SK-N-SH (cell line): ENCODE results near the gene SUFU. TPM values are rescaled to one million over a fixed set of nuclear protein-coding genes. Genes with fewer than 3 reads are reported as not detected.

ENCODE experiments used
- CTCF ChIA-PET: fragments of 300-600, 350-600 bp; formaldehyde crosslinking; extraction: SDS; loops from one replicate; lab custom pipeline; 2021; lab: Yijun Ruan, JAX
- POLR2A ChIA-PET: fragments of 350-600 bp; sonication (Branson Sonifier 250); formaldehyde crosslinking; extraction: SDS; loops from one replicate; lab custom pipeline; 2020; ENCODE audit warnings: antibody characterized with exemption, inconsistent platforms; lab: Yijun Ruan, JAX
- DNase-seq: peaks from one replicate; pipeline ENCODE4 v3.0.0; 2012
- H2AFZ ChIP-seq: fragments of 200-600 bp; sonication (generic); 2 replicates; pipeline ENCODE4 v1.8.1; 2016; ENCODE audit warnings: antibody characterized with exemption, mild to moderate bottlenecking, low read depth
- H3F3A ChIP-seq: fragments of 200-600 bp; sonication (generic); replicated peaks from 2 replicates; pipeline ENCODE3; 2016; ENCODE audit warnings: antibody characterized with exemption, mild to moderate bottlenecking; ENCODE audit not compliant: insufficient read depth
- H3K27ac ChIP-seq, 2 experiments: fragments of 200-500 bp in 1 of 2; fragments of 200-600 bp in 1 of 2; sonication (Bioruptor generic) in 1 of 2; sonication (generic), shearing (Covaris generic) in 1 of 2; 2 replicates each; pipeline versions ENCODE4 v1.5.1 to v1.6.1; 2014 to 2016; ENCODE audit warnings: low read depth in 2 of 2, inconsistent platforms in 1 of 2, low read length in 1 of 2, mild to moderate bottlenecking in 1 of 2, mixed read lengths in 1 of 2
- H3K27me3 ChIP-seq: fragments of 200-600 bp; sonication (generic), shearing (Covaris generic); 2 replicates; pipeline ENCODE4 v1.6.1; 2016; ENCODE audit warnings: mixed run types; ENCODE audit not compliant: insufficient read depth
- H3K36me3 ChIP-seq, 2 experiments: fragments of 200-500 bp in 1 of 2; fragments of 200-600 bp in 1 of 2; sonication (Bioruptor generic) in 1 of 2; sonication (generic) in 1 of 2; replicated peaks in 1 of 2; 2 replicates each; pipeline versions ENCODE3 to v1.5.1; 2014 to 2016; ENCODE audit warnings: low read length in 1 of 2, mild to moderate bottlenecking in 1 of 2; ENCODE audit not compliant: insufficient read depth in 2 of 2, control insufficient read depth in 1 of 2
- H3K4me1 ChIP-seq, 2 experiments: fragments of 200-500 bp in 1 of 2; fragments of 200-600 bp in 1 of 2; sonication (Bioruptor generic) in 1 of 2; sonication (generic), shearing (Covaris generic) in 1 of 2; 2 replicates each; pipeline versions ENCODE4 v1.5.1 to v1.6.1; 2014 to 2016; ENCODE audit warnings: low read depth in 1 of 2, low read length in 1 of 2, mixed run types in 1 of 2; ENCODE audit not compliant: insufficient read depth in 2 of 2, control insufficient read depth in 1 of 2
- H3K4me2 ChIP-seq: fragments of 200-600 bp; sonication (generic), shearing (Covaris generic); 2 replicates; pipeline ENCODE4 v1.6.1; 2017; ENCODE audit warnings: mixed run types
- H3K4me3 ChIP-seq, 2 experiments: fragments of 200-500 bp in 1 of 2; fragments of 200-600 bp in 1 of 2; sonication (Bioruptor generic) in 1 of 2; sonication (generic), shearing (Covaris generic) in 1 of 2; 2 replicates each; pipeline versions ENCODE4 v1.5.1 to v1.8.1; 2014 to 2016; ENCODE audit warnings: low read depth in 2 of 2, inconsistent platforms in 1 of 2, low read length in 1 of 2, mild to moderate bottlenecking in 1 of 2, mixed read lengths in 1 of 2, moderate library complexity in 1 of 2
- H3K79me2 ChIP-seq: fragments of 200-600 bp; sonication (generic); 2 replicates; pipeline ENCODE4 v1.8.1; 2017; ENCODE audit warnings: mild to moderate bottlenecking; ENCODE audit not compliant: insufficient read depth
- H3K9ac ChIP-seq: fragments of 200-600 bp; sonication (generic); 2 replicates; pipeline ENCODE4 v1.6.1; 2017; ENCODE audit warnings: mixed run types
- H3K9me2 ChIP-seq: fragments of 200-600 bp; sonication (generic); 2 replicates; pipeline ENCODE4 v1.6.1; 2017; ENCODE audit warnings: mixed run types
- H3K9me3 ChIP-seq: fragments of 200-600 bp; sonication (generic); 2 replicates; pipeline ENCODE4 v1.6.1; 2017; ENCODE audit warnings: mixed run types, mild to moderate bottlenecking, moderate library complexity
- H4K20me1 ChIP-seq: fragments of 200-600 bp; sonication (generic); 2 replicates; pipeline ENCODE4 v1.6.1; 2017; ENCODE audit warnings: mild to moderate bottlenecking, mixed run types; ENCODE audit not compliant: insufficient read depth
- CHD2 ChIP-seq: fragments of 150-350 bp; IDR thresholded peaks from 2 replicates; pipeline ENCODE4 v1.6.1; 2018; ENCODE audit warnings: low read length; ENCODE audit not compliant: partially characterized antibody
- EP300 ChIP-seq, 2 experiments: IDR thresholded peaks; 2 replicates each; pipeline versions ENCODE4 v1.4.0 to v1.6.1; 2012; ENCODE audit warnings: borderline replicate concordance in 1 of 2, low read depth in 1 of 2, low read length in 1 of 2
- EZH2phosphoT487 ChIP-seq: fragments of 200-600 bp; sonication (generic); IDR thresholded peaks from 2 replicates; pipeline ENCODE4 v1.6.1; 2017; ENCODE audit warnings: low read depth, mixed run types, mild to moderate bottlenecking, antibody characterized with exemption, moderate library complexity, borderline replicate concordance
- FOSL2 ChIP-seq: IDR thresholded peaks from 2 replicates; pipeline ENCODE4 v1.4.0; 2012; ENCODE audit warnings: low read depth, mild to moderate bottlenecking, moderate library complexity, borderline replicate concordance
- FOXJ3 ChIP-seq: sonication (generic); formaldehyde crosslinking; IDR thresholded peaks from 2 replicates; pipeline ENCODE4 v1.5.1; 2020; ENCODE audit warnings: mild to moderate bottlenecking, missing genetic modification reagents
- GATA2 ChIP-seq: sonication (generic); formaldehyde crosslinking; IDR thresholded peaks from 2 replicates; pipeline ENCODE4 v1.5.0; 2020; ENCODE audit warnings: mild to moderate bottlenecking, missing genetic modification reagents
- MEF2A ChIP-seq: IDR thresholded peaks from 2 replicates; pipeline ENCODE4 v1.4.0; 2012; ENCODE audit warnings: low read depth, borderline replicate concordance
- MXI1 ChIP-seq: IDR thresholded peaks from 2 replicates; pipeline ENCODE4 v1.6.1; 2012; ENCODE audit warnings: mild to moderate bottlenecking, low read depth, low read length, improper control_type of control experiment
- NFIC ChIP-seq: IDR thresholded peaks from 2 replicates; pipeline ENCODE4 v1.4.0; 2012; ENCODE audit warnings: borderline replicate concordance
- RAD21 ChIP-seq: IDR thresholded peaks from 2 replicates; pipeline ENCODE4 v1.6.1; 2012; ENCODE audit warnings: mild to moderate bottlenecking, low read length
- RCOR1 ChIP-seq: fragments of 150-350 bp; IDR thresholded peaks from 2 replicates; pipeline ENCODE4 v1.6.1; 2017; ENCODE audit warnings: antibody characterized with exemption, low read length
- RFX5 ChIP-seq: IDR thresholded peaks from 2 replicates; pipeline ENCODE4 v1.6.1; 2012; ENCODE audit warnings: mild to moderate bottlenecking, improper control_type of control experiment, low read length
- RXRA ChIP-seq: IDR thresholded peaks from 2 replicates; pipeline ENCODE4 v1.4.0; 2012; ENCODE audit warnings: low read depth, mild to moderate bottlenecking, borderline replicate concordance
- SMC3 ChIP-seq: IDR thresholded peaks from 2 replicates; pipeline ENCODE4 v1.6.1; 2012; ENCODE audit warnings: low read depth, low read length, improper control_type of control experiment
- TAF1 ChIP-seq: IDR thresholded peaks from 2 replicates; pipeline ENCODE4 v1.6.1; 2012; ENCODE audit warnings: low read depth, mild to moderate bottlenecking, low read length, moderate library complexity, borderline replicate concordance
- WGBS: methylation state at CpG from one replicate; pipeline ENCODE4 v1.1.6; 2017; ENCODE audit warnings: low lambda C conversion rate; 5-methylcytosine and 5-hydroxymethylcytosine counted together
- polyA plus RNA-seq, 3 experiments: library from polyadenylated mRNA; depleted of rRNA; stranded (reverse); fragments of >200 nt; gene quantifications; 2 replicates each; pipeline ENCODE4 v1.2.3, GENCODE V29; 2012
- TF ChIP-seq, protein P1 (sequence below): IDR thresholded peaks from 2 replicates; pipeline ENCODE4 v1.4.0; 2012; ENCODE audit warnings: low read depth
- TF ChIP-seq, protein P2 (sequence below): fragments of 150-350 bp; IDR thresholded peaks from 2 replicates; pipeline ENCODE4 v1.6.1; 2016; ENCODE audit warnings: mild to moderate bottlenecking, low read depth, low read length
- TF ChIP-seq, protein P3 (sequence below): IDR thresholded peaks from 2 replicates; pipeline ENCODE4 v1.6.1; 2012; ENCODE audit warnings: mild to moderate bottlenecking, low read depth, low read length, moderate library complexity
- TF ChIP-seq, protein P4 (sequence below): IDR thresholded peaks from 2 replicates; pipeline ENCODE4; 2012
- TF ChIP-seq, protein P5 (sequence below): fragments of 150-350 bp; IDR thresholded peaks from 2 replicates; pipeline ENCODE4 v1.6.1; 2017; ENCODE audit warnings: antibody characterized with exemption, low read length, low read depth, borderline replicate concordance

Gene SUFU
- polyA plus RNA-seq, 1 of the 3 experiments (the other 2 are of a cell fraction), result 5.7 TPM

DNA sequence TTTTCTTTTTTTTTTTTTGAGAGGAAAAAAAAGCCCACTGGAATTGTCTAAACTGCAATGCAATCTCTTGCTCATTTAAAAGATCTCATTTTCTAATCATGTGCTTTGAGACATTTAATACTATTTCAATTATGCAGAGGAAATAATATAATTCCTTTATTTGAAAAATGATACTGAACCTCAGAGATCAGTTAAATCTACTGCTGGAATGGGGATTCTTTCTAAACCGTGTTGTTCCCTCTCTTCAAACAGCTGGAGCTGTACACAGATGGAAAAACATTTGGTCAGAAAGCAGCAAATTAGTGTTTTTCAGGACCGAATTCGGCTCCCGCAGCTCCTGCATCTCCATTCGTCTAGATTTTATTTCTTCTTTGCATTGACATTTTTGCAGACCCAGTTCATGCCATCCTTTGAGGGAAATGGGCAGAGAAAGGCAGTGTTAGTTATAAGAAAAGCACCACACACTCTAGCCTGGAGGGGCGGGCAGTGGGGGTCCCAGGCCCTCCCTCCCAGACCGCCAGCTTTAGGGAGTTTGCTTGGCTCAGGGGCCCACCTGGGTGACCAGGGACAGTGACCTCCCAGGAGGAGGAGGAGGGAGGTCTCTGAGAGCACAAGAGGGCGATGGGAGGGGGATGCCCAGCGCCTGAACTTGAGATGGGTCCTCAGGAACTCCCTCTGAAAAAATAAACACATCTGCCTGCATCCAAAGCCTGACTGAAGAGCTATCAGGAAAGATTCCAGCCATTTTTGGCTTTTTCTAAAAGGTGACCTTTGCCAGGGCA lies 173.0 kb downstream of the SUFU start (continued):
- TF ChIP-seq NFIC, result no peak
- TF ChIP-seq SMC3, result no peak
- no peak for TF ChIP-seq RCOR1
- no peak for TF ChIP-seq FOSL2
- TF ChIP-seq, protein P1, sequence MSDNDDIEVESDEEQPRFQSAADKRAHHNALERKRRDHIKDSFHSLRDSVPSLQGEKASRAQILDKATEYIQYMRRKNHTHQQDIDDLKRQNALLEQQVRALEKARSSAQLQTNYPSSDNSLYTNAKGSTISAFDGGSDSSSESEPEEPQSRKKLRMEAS, result no peak

DNA sequence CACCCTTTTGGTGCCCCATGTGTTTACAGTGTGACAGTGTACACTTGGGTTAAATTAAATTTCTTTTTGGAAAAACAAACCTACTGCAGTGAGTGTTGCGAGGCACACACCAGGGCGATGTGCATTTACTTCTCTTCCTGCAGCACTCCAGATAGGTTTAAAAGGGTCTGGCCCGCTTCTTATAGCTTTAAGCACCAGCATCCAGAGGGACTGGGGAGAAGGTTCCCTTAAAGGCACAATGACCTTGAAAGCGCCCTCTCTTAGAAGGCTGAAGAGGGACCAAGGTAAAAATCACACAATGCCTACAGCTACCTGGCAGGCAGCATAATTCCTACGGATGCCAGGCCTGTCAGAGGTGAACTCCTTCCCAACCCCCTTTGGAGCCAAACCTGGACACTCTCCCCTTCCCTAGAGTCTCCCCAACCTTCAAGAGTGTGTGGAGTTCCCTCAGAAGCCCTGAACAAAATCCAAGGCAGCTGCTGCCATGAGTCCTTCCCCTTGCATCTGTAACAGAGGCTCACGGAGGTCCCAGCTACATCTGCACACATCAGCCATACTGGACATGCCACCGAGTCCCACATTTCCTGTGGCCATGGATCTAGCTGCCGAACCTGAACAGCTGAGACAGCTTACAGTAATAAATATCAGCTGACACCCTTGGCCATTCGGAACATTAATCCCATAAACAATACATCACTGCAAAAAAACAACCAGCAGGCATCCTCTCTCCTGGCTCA lies 173.7 kb downstream of the SUFU start:
- WGBS, result 91% methylated on average over 7 of the region's 9 CpGs
- Histone ChIP-seq H4K20me1 (no peaks in the 10 kb centered on the region), H3K9ac (no peak overlapping the region), H3K27ac (peak overlapping the region; percentile 67 to 85; a peak in 3 of 4 replicates), H3K4me3 (no peak overlapping the region), H3K9me3 (no peaks in the 10 kb centered on the region), H3K27me3 (no peaks in the 10 kb centered on the region), H3F3A (peaks cover 6% of the 10 kb centered on the region), H2AFZ (no peak overlapping the region), H3K36me3 (peaks cover 4 to 8% of the 10 kb centered on the region in 2 experiments), H3K4me1 (peaks cover 30 to 58% of the 10 kb centered on the region in 2 experiments), H3K9me2 (no peaks in the 10 kb centered on the region), H3K4me2 (peak overlapping the region; percentile 54; the same call in 1 of the 2 replicates), H3K79me2 (no peaks in the 10 kb centered on the region)
- ChIA-PET CTCF (interaction anchor here (0.7 to 12.9 kb wide), 21 partner anchors 8 to 869 kb away, joined by 3 to 123 read pairs (median 5); partner anchors contain the start of genes ARL3, CYP17A1, SFXN2 and TRIM8), POLR2A (interaction anchor here (1.2 kb wide), 1 partner anchor 44 kb away, joined by 3 read pairs; no protein-coding TSS in a partner anchor)
- TF ChIP-seq TAF1 (no peak), RXRA (no peak), RCOR1 (no peak), FOXJ3 (CRISPR knock-in tag) (no peak), NFIC (no peak), CHD2 (no peak), RFX5 (no peak), GATA2 (CRISPR knock-in tag) (no peak), MEF2A (no peak), EP300 (IDR thresholded peaks at IDR 0.05; ENCODE audit: borderline replicate concordance in 1 of 2, low read depth in 1 of 2, low read length in 1 of 2) (no peak), SMC3 (no peak), EZH2phosphoT487 (no peak), MXI1 (no peak), RAD21 (no peak)
- TF ChIP-seq, protein P2, sequence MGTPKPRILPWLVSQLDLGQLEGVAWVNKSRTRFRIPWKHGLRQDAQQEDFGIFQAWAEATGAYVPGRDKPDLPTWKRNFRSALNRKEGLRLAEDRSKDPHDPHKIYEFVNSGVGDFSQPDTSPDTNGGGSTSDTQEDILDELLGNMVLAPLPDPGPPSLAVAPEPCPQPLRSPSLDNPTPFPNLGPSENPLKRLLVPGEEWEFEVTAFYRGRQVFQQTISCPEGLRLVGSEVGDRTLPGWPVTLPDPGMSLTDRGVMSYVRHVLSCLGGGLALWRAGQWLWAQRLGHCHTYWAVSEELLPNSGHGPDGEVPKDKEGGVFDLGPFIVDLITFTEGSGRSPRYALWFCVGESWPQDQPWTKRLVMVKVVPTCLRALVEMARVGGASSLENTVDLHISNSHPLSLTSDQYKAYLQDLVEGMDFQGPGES, result no peak
- TF ChIP-seq, protein P3, sequence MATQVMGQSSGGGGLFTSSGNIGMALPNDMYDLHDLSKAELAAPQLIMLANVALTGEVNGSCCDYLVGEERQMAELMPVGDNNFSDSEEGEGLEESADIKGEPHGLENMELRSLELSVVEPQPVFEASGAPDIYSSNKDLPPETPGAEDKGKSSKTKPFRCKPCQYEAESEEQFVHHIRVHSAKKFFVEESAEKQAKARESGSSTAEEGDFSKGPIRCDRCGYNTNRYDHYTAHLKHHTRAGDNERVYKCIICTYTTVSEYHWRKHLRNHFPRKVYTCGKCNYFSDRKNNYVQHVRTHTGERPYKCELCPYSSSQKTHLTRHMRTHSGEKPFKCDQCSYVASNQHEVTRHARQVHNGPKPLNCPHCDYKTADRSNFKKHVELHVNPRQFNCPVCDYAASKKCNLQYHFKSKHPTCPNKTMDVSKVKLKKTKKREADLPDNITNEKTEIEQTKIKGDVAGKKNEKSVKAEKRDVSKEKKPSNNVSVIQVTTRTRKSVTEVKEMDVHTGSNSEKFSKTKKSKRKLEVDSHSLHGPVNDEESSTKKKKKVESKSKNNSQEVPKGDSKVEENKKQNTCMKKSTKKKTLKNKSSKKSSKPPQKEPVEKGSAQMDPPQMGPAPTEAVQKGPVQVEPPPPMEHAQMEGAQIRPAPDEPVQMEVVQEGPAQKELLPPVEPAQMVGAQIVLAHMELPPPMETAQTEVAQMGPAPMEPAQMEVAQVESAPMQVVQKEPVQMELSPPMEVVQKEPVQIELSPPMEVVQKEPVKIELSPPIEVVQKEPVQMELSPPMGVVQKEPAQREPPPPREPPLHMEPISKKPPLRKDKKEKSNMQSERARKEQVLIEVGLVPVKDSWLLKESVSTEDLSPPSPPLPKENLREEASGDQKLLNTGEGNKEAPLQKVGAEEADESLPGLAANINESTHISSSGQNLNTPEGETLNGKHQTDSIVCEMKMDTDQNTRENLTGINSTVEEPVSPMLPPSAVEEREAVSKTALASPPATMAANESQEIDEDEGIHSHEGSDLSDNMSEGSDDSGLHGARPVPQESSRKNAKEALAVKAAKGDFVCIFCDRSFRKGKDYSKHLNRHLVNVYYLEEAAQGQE, result no peak
- TF ChIP-seq, protein P4, sequence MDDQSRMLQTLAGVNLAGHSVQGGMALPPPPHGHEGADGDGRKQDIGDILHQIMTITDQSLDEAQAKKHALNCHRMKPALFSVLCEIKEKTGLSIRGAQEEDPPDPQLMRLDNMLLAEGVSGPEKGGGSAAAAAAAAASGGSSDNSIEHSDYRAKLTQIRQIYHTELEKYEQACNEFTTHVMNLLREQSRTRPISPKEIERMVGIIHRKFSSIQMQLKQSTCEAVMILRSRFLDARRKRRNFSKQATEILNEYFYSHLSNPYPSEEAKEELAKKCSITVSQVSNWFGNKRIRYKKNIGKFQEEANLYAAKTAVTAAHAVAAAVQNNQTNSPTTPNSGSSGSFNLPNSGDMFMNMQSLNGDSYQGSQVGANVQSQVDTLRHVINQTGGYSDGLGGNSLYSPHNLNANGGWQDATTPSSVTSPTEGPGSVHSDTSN, result no peak
- TF ChIP-seq, protein P5, sequence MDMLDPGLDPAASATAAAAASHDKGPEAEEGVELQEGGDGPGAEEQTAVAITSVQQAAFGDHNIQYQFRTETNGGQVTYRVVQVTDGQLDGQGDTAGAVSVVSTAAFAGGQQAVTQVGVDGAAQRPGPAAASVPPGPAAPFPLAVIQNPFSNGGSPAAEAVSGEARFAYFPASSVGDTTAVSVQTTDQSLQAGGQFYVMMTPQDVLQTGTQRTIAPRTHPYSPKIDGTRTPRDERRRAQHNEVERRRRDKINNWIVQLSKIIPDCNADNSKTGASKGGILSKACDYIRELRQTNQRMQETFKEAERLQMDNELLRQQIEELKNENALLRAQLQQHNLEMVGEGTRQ, result no peak
- no peak for DNase-seq
